BLaER1 treated with 17β-estradiol and CSF1 and Interleukin-3, amounts not matched to agents 10 nM and 100 nM (cell line): ENCODE results near the gene TMEM132D.
A peak's percentile ranks its signal among the peaks of the same experiment; 100 is the strongest.
"Not testable (repeated sequence)": the region's sequence is repeated elsewhere in the genome, so short reads cannot be mapped to it uniquely, and the experiment has no call there.

Source experiments
- H3K27ac ChIP-seq, 11 experiments: shearing (Covaris generic); formaldehyde crosslinking; 2 replicates each; pipeline ENCODE4 v1.8.1; 2022
- H3K27me3 ChIP-seq, 11 experiments: shearing (Covaris generic); formaldehyde crosslinking; 2 replicates each; pipeline ENCODE4 v1.8.1; 2022
- H3K36me3 ChIP-seq, 11 experiments: shearing (Covaris generic); formaldehyde crosslinking; 2 replicates each; pipeline ENCODE4 v1.8.1; 2022
- H3K4me1 ChIP-seq, 10 experiments: shearing (Covaris generic); formaldehyde crosslinking; 2 replicates each; pipeline ENCODE4 v1.8.1; 2022
- H3K4me2 ChIP-seq, 11 experiments: shearing (Covaris generic); formaldehyde crosslinking; 2 replicates each; pipeline ENCODE4 v1.8.1; 2022
- H3K4me3 ChIP-seq, 10 experiments: shearing (Covaris generic); formaldehyde crosslinking; 2 replicates each; pipeline ENCODE4 v1.8.1; 2022
- H3K9ac ChIP-seq, 11 experiments: shearing (Covaris generic); formaldehyde crosslinking; 2 replicates each; pipeline ENCODE4 v1.8.1; 2022
- H3K9me3 ChIP-seq, 11 experiments: shearing (Covaris generic); formaldehyde crosslinking; replicated peaks in 1 of 11; 2 replicates each; pipeline ENCODE4 v1.8.1; 2022
- H4K20me1 ChIP-seq, 11 experiments: shearing (Covaris generic); formaldehyde crosslinking; 2 replicates each; pipeline ENCODE4 v1.8.1; 2022
- Cebpa-rat ChIP-seq, 11 experiments: shearing (Covaris generic); IDR thresholded peaks; 2 replicates each; pipeline ENCODE4 v1.8.1; 2022

Gene TMEM132D

GRCh38 chr12:129559776-129560175 lies 344.0 kb downstream of the TMEM132D start:
- Histone ChIP-seq H3K9ac (no peak overlapping the region), H3K4me1 (peaks cover 2 to 20% (median 5%) of the 10 kb centered on the region in 10 experiments; a peak in 19 of 20 replicates), H3K9me3 (peaks cover 0 to 8% (median 0%) of the 10 kb centered on the region in 11 experiments; a peak in 1 of 22 replicates), H3K4me2 (no peak overlapping the region), H3K36me3 (no peaks in the 10 kb centered on the region), H3K27ac (no peak overlapping the region), H3K27me3 (no peaks in the 10 kb centered on the region; a peak in 1 of 22 replicates), H3K4me3 (no peak overlapping the region), H4K20me1 (no peaks in the 10 kb centered on the region)
- no peak for TF ChIP-seq Cebpa-rat (IDR thresholded peaks at IDR 0.05)

- no peak for TF ChIP-seq Cebpa-rat (IDR thresholded peaks at IDR 0.05)
- no peaks in the 10 kb centered on the region; a peak in 1 of 22 replicates for H3K27me3 ChIP-seq
- H3K27ac ChIP-seq: no peak overlapping the region
- no peaks in the 10 kb centered on the region for H3K36me3 ChIP-seq
- no peak overlapping the region for H3K4me3 ChIP-seq
- peaks cover 0 to 17% (median 4%) of the 10 kb centered on the region in 11 experiments; a peak in 6 of 22 replicates for H3K9me3 ChIP-seq
- no peak overlapping the region for H3K4me2 ChIP-seq
- peaks cover 0 to 11% (median 0%) of the 10 kb centered on the region in 10 experiments; a peak in 5 of 20 replicates for H3K4me1 ChIP-seq
- no peak overlapping the region for H3K9ac ChIP-seq
- no peaks in the 10 kb centered on the region for H4K20me1 ChIP-seq
Observed at GRCh38 chr12:129558036-129558435, 345.8 kb downstream of the TMEM132D start.

- Histone ChIP-seq H3K4me3 (no peak overlapping the region), H3K36me3 (no peaks in the 10 kb centered on the region), H3K9me3 (peaks cover 2 to 20% (median 11%) of the 10 kb centered on the region in 11 experiments), H3K4me2 (no peak overlapping the region), H3K9ac (no peak overlapping the region), H4K20me1 (no peaks in the 10 kb centered on the region), H3K27me3 (no peaks in the 10 kb centered on the region), H3K4me1 (peaks cover 0 to 3% (median 0%) of the 10 kb centered on the region in 10 experiments; a peak in 4 of 20 replicates), H3K27ac (no peak overlapping the region)
- TF ChIP-seq Cebpa-rat (IDR thresholded peaks at IDR 0.05): no peak
Observed at GRCh38 chr12:129556082-129556481, 347.7 kb downstream of the TMEM132D start.

- no peak for TF ChIP-seq Cebpa-rat (IDR thresholded peaks at IDR 0.05)
- Histone ChIP-seq H4K20me1 (no peaks in the 10 kb centered on the region), H3K4me3 (no peak overlapping the region), H3K27me3 (no peaks in the 10 kb centered on the region), H3K4me2 (no peak overlapping the region), H3K36me3 (no peaks in the 10 kb centered on the region), H3K9ac (no peak overlapping the region), H3K4me1 (no peaks in the 10 kb centered on the region), H3K27ac (no peak overlapping the region), H3K9me3 (peaks cover 32 to 49% (median 38%) of the 10 kb centered on the region in 11 experiments)
Observed at GRCh38 chr12:129552996-129553750, 350.7 kb downstream of the TMEM132D start.

GRCh38 chr12:129551441-129551840 lies 352.4 kb downstream of the TMEM132D start:
- Histone ChIP-seq H3K36me3 (no peaks in the 10 kb centered on the region), H3K9me3 (peaks cover 41 to 63% (median 45%) of the 10 kb centered on the region in 11 experiments), H4K20me1 (no peaks in the 10 kb centered on the region), H3K4me1 (no peaks in the 10 kb centered on the region), H3K27ac (no peak overlapping the region), H3K27me3 (no peaks in the 10 kb centered on the region), H3K4me3 (no peak overlapping the region), H3K4me2 (no peak overlapping the region), H3K9ac (no peak overlapping the region)
- TF ChIP-seq Cebpa-rat (IDR thresholded peaks at IDR 0.05): no peak

- no peak overlapping the region for H3K4me2 ChIP-seq
- H3K36me3 ChIP-seq: no peaks in the 10 kb centered on the region
- H3K9ac ChIP-seq: no peak overlapping the region
- no peak overlapping the region for H3K27ac ChIP-seq
- H3K27me3 ChIP-seq: no peaks in the 10 kb centered on the region
- no peaks in the 10 kb centered on the region for H3K4me1 ChIP-seq
- no peak for TF ChIP-seq Cebpa-rat (IDR thresholded peaks at IDR 0.05)
- H3K9me3 ChIP-seq: peaks cover 41 to 63% (median 45%) of the 10 kb centered on the region in 11 experiments
- no peak overlapping the region for H3K4me3 ChIP-seq
- no peaks in the 10 kb centered on the region for H4K20me1 ChIP-seq
Observed at GRCh38 chr12:129550353-129550752, 353.5 kb downstream of the TMEM132D start.

GRCh38 chr12:129549656-129550055 lies 354.2 kb downstream of the TMEM132D start:
- Histone ChIP-seq H4K20me1 (no peaks in the 10 kb centered on the region), H3K4me2 (no peak overlapping the region), H3K27me3 (no peaks in the 10 kb centered on the region), H3K9ac (no peak overlapping the region), H3K4me1 (no peaks in the 10 kb centered on the region), H3K9me3 (peaks cover 41 to 63% (median 45%) of the 10 kb centered on the region in 11 experiments), H3K4me3 (no peak overlapping the region), H3K27ac (peak overlapping the region in 1 of 11 experiments; percentile 11; a peak in 1 of 22 replicates), H3K36me3 (no peaks in the 10 kb centered on the region)
- no peak for TF ChIP-seq Cebpa-rat (IDR thresholded peaks at IDR 0.05)

- Histone ChIP-seq H3K9me3 (peaks cover 41 to 63% (median 45%) of the 10 kb centered on the region in 11 experiments), H3K27ac (peak overlapping the region in 1 of 11 experiments; percentile 11; a peak in 1 of 22 replicates)
- H4K20me1 ChIP-seq, H3K36me3 ChIP-seq, H3K9ac ChIP-seq, H3K27me3 ChIP-seq, H3K4me1 ChIP-seq, H3K4me2 ChIP-seq, H3K4me3 ChIP-seq: not testable (repeated sequence)
Observed at GRCh38 chr12:129549020-129549419, 354.8 kb downstream of the TMEM132D start.

- no peak overlapping the region for H3K27ac ChIP-seq
- H3K9me3 ChIP-seq: peaks cover 21 to 29% (median 23%) of the 10 kb centered on the region in 11 experiments
- H3K36me3 ChIP-seq: no peaks in the 10 kb centered on the region
- TF ChIP-seq Cebpa-rat (IDR thresholded peaks at IDR 0.05): no peak
- no peak overlapping the region for H3K9ac ChIP-seq
- H3K4me2 ChIP-seq: no peak overlapping the region
- no peak overlapping the region for H3K4me3 ChIP-seq
- H3K4me1 ChIP-seq: no peaks in the 10 kb centered on the region
- no peaks in the 10 kb centered on the region for H4K20me1 ChIP-seq
- no peaks in the 10 kb centered on the region for H3K27me3 ChIP-seq
Observed at GRCh38 chr12:129544716-129545115, 359.1 kb downstream of the TMEM132D start.

GRCh38 chr12:129540954-129541353 lies 362.9 kb downstream of the TMEM132D start:
- no peak for TF ChIP-seq Cebpa-rat (IDR thresholded peaks at IDR 0.05)
- no peak overlapping the region for H3K27ac ChIP-seq
- no peaks in the 10 kb centered on the region for H3K36me3 ChIP-seq
- peaks cover 0 to 4% (median 0%) of the 10 kb centered on the region in 11 experiments; a peak in 3 of 22 replicates for H3K9me3 ChIP-seq
- no peak overlapping the region for H3K9ac ChIP-seq
- peaks cover 0 to 3% (median 0%) of the 10 kb centered on the region in 10 experiments; a peak in 3 of 20 replicates for H3K4me1 ChIP-seq
- no peaks in the 10 kb centered on the region for H3K27me3 ChIP-seq
- no peak overlapping the region for H3K4me2 ChIP-seq
- no peaks in the 10 kb centered on the region for H4K20me1 ChIP-seq
- no peak overlapping the region for H3K4me3 ChIP-seq
